ENCODE results near the gene TRPM1. TPM values are rescaled to one million over a fixed set of nuclear protein-coding genes. Genes with fewer than 3 reads are reported as not detected.

TRPM1 gene
- total RNA-seq, 2 donors from 2014 or later, result not detected

- no peak for TF ChIP-seq CTCF (IDR thresholded peaks at IDR 0.05)
- ATAC-seq (ENCODE audit: insufficient number of reproducible peaks, low FRiP score, low read depth) (no peak), DNase-seq (ENCODE audit: low spot score) (no peak)
- Histone ChIP-seq H3K36me3 (no peaks in the 10 kb centered on the region), H3K4me1 (ENCODE audit: control insufficient read depth in 1 of 2, low read depth in 2 of 2) (no peaks in the 10 kb centered on the region), H3K9me3 (no peaks in the 10 kb centered on the region), H3K27me3 (replicated peaks; ENCODE audit: insufficient read depth) (no peaks in the 10 kb centered on the region), H3K27ac (no peak overlapping the region), H3K4me3 (no peak overlapping the region)
These were observed 23.1 kb downstream of the TRPM1 start for GRCh38 chr15:31078471-31078870.

GRCh38 chr15:31077941-31078340 is 23.6 kb downstream of the TRPM1 start:
- no peaks in the 10 kb centered on the region for H3K27me3 ChIP-seq (replicated peaks; ENCODE audit: insufficient read depth)
- H3K36me3 ChIP-seq, result no peaks in the 10 kb centered on the region
- no peak for TF ChIP-seq CTCF (IDR thresholded peaks at IDR 0.05)
- no peak for ATAC-seq (ENCODE audit: insufficient number of reproducible peaks, low FRiP score, low read depth)
- H3K4me1 ChIP-seq (ENCODE audit: control insufficient read depth in 1 of 2, low read depth in 2 of 2), result no peaks in the 10 kb centered on the region
- H3K4me3 ChIP-seq, result no peak overlapping the region
- H3K27ac ChIP-seq, result no peak overlapping the region
- no peak for DNase-seq (ENCODE audit: low spot score)
- no peaks in the 10 kb centered on the region for H3K9me3 ChIP-seq

- ATAC-seq (ENCODE audit: insufficient number of reproducible peaks, low FRiP score, low read depth) (no peak), DNase-seq (ENCODE audit: low spot score) (no peak)
- Histone ChIP-seq H3K9me3 (no peaks in the 10 kb centered on the region), H3K27ac (no peak overlapping the region), H3K4me3 (no peak overlapping the region), H3K36me3 (no peaks in the 10 kb centered on the region), H3K27me3 (replicated peaks; ENCODE audit: insufficient read depth) (no peaks in the 10 kb centered on the region), H3K4me1 (ENCODE audit: control insufficient read depth in 1 of 2, low read depth in 2 of 2) (no peaks in the 10 kb centered on the region)
- no peak for TF ChIP-seq CTCF (IDR thresholded peaks at IDR 0.05)
These were observed 24.3 kb downstream of the TRPM1 start for GRCh38 chr15:31077181-31077580.

- DNase-seq (ENCODE audit: low spot score), result no peak
These were observed 27.2 kb downstream of the TRPM1 start for GRCh38 chr15:31074321-31074720.

GRCh38 chr15:31070867-31071266 is 30.7 kb downstream of the TRPM1 start:
- Histone ChIP-seq H3K27ac (no peak overlapping the region), H3K27me3 (replicated peaks; ENCODE audit: insufficient read depth) (no peaks in the 10 kb centered on the region), H3K36me3 (no peaks in the 10 kb centered on the region), H3K9me3 (no peaks in the 10 kb centered on the region), H3K4me1 (ENCODE audit: control insufficient read depth in 1 of 2, low read depth in 2 of 2) (no peaks in the 10 kb centered on the region), H3K4me3 (no peak overlapping the region)
- ATAC-seq (ENCODE audit: insufficient number of reproducible peaks, low FRiP score, low read depth) (no peak), DNase-seq (ENCODE audit: low spot score) (no peak)
- no peak for TF ChIP-seq CTCF (IDR thresholded peaks at IDR 0.05)

More at GRCh38 chr15:31074321-31074720, 27.2 kb downstream of the TRPM1 start:
- no peak overlapping the region for H3K27ac ChIP-seq
- H3K36me3 ChIP-seq, result no peaks in the 10 kb centered on the region
- no peak for ATAC-seq (ENCODE audit: insufficient number of reproducible peaks, low FRiP score, low read depth)
- no peak overlapping the region for H3K4me3 ChIP-seq
- no peaks in the 10 kb centered on the region for H3K27me3 ChIP-seq (replicated peaks; ENCODE audit: insufficient read depth)
- no peaks in the 10 kb centered on the region for H3K9me3 ChIP-seq
- H3K4me1 ChIP-seq (ENCODE audit: control insufficient read depth in 1 of 2, low read depth in 2 of 2), result no peaks in the 10 kb centered on the region
- TF ChIP-seq CTCF (IDR thresholded peaks at IDR 0.05), result no peak

Data from thoracic aorta (tissue), 2 donors.